Activated CD4-positive, alpha-beta T cell treated with anti-CD3 and anti-CD28 coated beads, Interleukin-2, amount 50 U/mL, for 1 hour (primary cell): ENCODE results near the gene ARHGEF39.

ENCODE experiments used
- DNase-seq: peaks from one replicate; pipeline ENCODE4 v3.0.0-alpha.2; 2020

The ARHGEF39 gene

GRCh38 chr9:35690614-35691333 is 25.8 kb upstream of the ARHGEF39 start:
- DNase-seq, result peak; percentile 10

GRCh38 chr9:35690294-35690613 is 25.3 kb upstream of the ARHGEF39 start:
- DNase-seq, result no peak

GRCh38 chr9:35689542-35690293 is 24.7 kb upstream of the ARHGEF39 start, which contains the start of gene TPM2:
TPM2 (minus strand) TSS chr9:35689925; CDS start chr9:35689817, 108 bp downstream.
- DNase-seq, result no peak

GRCh38 chr9:35688558-35689541 is 23.9 kb upstream of the ARHGEF39 start:
- no peak for DNase-seq

- no peak for DNase-seq
Observed at GRCh38 chr9:35687972-35688557, 23.1 kb upstream of the ARHGEF39 start.

- no peak for DNase-seq
Observed at GRCh38 chr9:35687306-35687705, 22.3 kb upstream of the ARHGEF39 start.

GRCh38 chr9:35686222-35687203 is 21.5 kb upstream of the ARHGEF39 start:
- no peak for DNase-seq

GRCh38 chr9:35685506-35685905 is 20.5 kb upstream of the ARHGEF39 start:
- no peak for DNase-seq

- no peak for DNase-seq
Observed at GRCh38 chr9:35684921-35685320, 19.9 kb upstream of the ARHGEF39 start.

GRCh38 chr9:35683323-35683722 is 18.3 kb upstream of the ARHGEF39 start:
- no peak for DNase-seq

GRCh38 chr9:35682520-35683315 is 17.7 kb upstream of the ARHGEF39 start:
- no peak for DNase-seq

GRCh38 chr9:35682051-35682450 is 17.1 kb upstream of the ARHGEF39 start:
- no peak for DNase-seq

GRCh38 chr9:35681341-35682002 is 16.5 kb upstream of the ARHGEF39 start:
- DNase-seq, result no peak

GRCh38 chr9:35680331-35681105 is 15.5 kb upstream of the ARHGEF39 start:
- DNase-seq, result no peak

GRCh38 chr9:35679766-35680330 is 14.9 kb upstream of the ARHGEF39 start:
- no peak for DNase-seq

GRCh38 chr9:35679091-35679490 is 14.1 kb upstream of the ARHGEF39 start:
- no peak for DNase-seq

GRCh38 chr9:35675732-35676392 is 10.9 kb upstream of the ARHGEF39 start:
- DNase-seq, result no peak

- no peak for DNase-seq
Observed at GRCh38 chr9:35675204-35675603, 10.2 kb upstream of the ARHGEF39 start.

GRCh38 chr9:35674025-35674361 is 9.0 kb upstream of the ARHGEF39 start:
- DNase-seq, result no peak
